Measurements from ENCODE around the gene VWA5B2.

Gene VWA5B2

DNA sequence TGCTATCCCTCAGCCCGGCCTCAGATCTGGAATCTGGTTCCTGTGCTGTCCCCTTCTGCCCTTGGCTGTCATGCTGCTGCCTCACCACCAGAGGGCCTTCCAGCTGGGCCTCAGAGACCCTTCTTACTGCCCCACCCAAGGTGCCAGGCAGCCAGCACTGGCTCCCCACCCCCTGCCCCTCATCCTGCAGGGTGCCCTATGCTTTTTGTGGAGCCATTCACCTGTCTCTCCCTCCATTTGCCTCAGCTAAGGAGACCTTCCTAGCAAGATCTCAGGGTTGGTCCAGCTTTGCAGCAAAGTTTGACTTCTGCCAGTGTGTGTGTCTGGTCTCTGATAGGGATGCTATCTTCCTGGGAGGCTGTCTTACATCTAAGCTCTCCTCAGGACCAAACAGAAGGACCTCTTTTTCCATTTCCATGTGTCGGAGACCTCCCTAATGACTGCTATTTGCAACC is 1.9 kb upstream of the VWA5B2 start:
- DNase-seq: no peak

DNA sequence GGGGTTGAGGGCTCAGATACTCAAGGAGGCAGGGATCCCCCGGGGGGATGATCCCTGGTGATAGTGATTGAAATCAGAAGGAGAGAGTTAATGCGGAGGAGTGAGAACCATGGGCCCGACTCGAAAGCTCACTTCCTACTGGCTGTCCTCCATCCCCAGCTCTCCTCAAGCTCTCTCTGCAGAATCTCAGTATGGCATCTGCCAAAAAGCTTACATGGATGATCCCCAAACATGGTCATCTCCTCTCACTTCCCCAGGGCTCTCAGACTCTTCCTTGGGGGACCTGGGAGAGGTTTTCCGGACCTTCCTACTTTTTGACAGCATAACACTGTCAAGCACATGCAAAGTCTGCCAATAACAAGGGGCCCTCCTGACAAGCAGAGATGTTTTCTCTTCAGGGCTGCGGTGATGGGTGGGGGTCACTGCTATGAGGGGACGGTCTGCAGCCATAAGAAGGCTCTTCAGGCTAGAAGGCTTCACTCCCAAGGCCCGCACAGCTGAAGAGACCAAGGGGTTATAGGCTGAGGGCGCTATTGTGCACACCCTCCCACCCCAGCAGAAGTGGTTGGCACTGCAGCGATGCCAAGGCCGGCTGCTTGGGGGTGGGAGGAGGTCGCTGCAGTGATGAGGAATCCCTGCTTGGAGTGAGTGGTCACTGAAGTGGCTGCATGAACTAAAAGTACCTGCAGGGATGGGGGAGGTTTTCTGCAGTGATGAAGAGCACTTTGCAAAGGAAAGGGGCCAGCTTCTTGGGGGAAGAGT is 828 bp upstream of the VWA5B2 start:
- no peak for DNase-seq

DNA sequence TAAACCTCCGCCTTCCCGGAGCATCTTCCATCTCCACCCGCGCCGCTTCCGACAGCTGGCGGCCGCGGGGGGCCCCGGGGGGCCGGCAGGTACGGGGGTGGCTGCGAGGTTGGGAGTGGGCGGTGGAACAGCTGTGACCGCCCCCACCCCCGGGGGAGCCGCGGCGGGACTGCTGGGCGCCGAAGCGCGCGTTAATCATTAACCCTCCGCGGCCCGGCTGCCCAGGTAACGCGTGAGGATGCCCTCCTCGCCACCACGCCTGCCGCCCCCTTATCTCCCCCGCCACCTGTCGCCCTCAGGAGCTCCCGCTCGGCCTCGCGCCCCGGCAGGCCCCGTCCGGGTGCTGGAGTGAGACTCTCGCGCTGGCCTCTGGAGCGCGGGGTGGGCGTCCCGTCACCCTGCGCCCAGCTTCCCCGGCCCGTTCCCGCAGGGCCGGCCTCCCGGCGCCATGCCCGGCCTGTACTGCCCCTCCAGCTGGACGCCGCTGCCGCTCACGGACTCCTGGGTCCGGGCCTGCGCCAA is 757 bp downstream of the VWA5B2 start:
- DNase-seq: no peak

DNA sequence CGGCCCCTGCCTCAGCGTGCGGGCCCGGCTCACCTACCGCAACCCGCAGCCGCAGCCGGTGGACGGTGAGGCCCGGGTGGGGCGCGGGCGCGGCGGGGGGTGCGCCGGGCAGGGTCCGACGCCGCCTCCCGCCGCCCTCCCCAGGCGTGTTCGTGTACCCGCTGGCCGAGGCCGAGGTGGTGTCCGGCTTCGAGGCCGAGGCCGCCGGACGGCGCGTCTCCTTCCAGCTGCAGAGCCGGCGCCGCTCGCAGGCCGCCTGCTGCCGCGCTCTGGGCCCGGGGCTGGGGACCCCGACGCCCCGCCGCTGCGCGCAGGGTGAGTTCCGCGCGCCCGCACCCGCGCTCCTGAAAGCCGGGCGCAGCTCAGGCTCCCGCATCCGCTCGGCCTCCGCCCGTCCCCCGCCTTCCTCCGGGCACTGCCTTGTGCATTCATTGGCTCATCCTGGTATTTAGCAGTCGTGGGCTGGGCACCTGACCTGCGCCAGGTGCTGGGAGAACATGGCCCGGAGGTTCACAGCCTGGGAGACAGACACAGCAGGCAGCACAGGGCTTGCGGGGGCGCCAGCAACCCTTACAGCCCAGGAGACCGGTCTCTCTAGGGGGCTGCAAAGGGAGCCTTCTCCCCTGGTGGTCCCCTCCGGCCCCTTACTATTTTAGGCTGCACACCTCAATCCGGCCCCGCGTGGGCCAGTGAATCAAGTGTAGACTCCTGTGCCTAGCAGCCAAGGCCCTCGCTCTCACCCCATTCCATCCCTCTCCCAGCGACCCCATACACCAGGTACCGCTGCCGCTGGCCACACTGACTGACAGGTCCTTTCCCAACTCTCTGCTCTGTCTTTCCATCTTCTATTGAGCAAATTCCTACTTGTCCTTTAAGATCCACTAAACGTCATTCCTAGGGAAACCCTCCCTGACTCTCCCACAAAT is 1.5 kb downstream of the VWA5B2 start:
- no peak for DNase-seq

DNA sequence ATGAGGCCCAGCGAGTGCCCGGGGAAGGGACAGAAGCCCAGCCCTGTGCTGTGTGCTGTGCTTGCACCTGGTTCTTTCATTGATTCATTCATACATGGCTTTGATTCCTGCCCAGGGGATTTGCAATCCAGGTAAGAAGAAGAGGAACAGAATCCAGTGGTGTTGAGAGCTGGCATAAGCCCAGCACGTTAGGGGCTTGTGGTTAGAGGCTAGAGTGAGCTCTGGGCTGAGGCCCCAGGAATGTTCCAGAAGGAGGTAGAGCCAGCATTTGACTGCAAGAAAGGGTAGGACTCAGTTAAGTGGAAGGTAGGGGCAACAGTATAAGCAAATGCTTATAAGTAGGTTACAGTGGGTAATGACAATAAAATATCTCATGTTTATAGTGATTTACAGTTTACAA is 2.3 kb downstream of the VWA5B2 start:
- no peak for DNase-seq

DNA sequence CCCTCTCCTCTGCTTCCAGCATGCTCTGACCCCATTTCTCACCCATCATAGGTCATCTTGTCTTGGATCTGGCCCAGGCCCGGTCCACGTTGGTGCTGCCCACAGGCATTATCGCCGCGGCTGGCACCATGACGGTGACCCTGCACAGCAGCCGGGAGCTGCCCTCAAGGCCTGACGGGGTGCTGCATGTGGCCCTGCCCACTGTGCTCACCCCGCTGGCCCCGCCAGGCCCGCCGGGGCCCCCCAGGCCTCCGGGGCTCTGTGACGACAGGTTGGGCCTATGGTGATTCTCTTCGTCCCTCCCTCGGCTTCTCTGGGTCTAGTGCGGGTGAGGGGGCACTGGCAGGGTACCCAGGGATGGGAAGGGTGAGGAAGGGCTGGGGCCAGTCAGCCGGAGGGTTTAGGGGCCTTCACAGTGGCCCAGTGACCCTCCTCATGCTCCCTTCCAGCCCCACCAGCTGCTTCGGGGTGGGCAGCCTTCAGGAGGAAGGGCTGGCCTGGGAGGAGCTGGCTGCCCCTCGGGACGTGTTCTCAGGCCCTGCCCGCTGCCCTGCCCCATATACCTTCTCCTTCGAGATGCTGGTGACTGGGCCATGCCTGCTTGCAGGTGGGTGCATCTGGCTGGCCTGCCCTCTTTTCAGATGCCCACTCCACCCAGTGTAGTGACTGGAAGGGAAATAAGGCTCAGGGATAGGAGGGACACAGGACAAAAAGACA is 3.9 kb downstream of the VWA5B2 start:
- no peak for DNase-seq

DNA sequence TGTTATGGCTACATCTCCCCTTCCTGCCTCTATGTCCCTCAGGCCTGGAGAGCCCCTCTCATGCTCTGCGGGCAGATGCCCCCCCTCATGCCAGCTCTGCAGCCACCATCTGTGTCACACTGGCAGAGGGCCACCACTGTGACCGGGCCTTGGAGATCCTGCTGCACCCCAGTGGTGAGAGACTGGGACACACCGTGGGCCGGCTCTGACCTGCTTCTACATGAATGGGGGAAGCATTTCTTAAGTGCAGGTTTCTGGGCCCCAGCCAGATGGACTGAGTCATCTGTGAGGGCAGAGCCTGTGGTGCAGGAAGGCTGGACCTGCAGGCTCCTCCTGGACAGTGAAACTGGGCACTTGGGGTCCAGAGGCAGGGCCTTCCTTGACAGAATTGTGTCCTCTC is 4.8 kb downstream of the VWA5B2 start:
- DNase-seq: no peak

DNA sequence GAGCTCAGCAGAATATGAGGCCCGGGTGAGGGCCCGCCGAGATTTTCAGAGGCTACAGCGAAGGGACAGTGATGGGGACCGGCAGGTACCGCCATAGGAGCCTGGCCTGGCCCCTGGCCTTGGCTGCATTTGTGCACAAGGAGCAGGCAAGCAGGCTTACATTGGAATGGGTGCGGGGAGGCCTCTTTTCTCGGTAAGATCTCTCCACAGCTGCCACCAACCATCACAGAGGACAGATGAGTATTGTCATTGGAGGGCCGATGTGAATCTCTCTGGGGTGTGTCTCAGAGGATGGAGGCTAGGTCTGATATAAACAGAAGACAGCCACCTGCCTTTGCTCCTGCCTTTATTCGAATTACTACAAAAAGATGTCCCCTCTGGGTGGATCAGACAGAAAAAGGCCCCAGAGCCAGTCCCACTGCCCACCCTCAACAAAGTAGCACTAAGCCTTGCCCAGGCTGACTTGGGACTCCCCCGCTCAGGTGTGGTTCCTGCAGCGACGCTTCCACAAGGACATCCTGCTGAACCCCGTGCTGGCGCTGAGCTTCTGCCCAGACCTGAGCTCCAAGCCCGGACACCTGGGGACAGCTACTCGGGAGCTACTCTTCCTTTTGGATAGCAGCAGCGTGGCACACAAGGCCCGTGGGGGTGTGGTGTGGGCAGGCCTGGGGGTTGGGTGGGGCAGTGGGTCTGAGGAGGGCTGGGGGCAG is 5.4 kb downstream of the VWA5B2 start:
- DNase-seq: no peak

DNA sequence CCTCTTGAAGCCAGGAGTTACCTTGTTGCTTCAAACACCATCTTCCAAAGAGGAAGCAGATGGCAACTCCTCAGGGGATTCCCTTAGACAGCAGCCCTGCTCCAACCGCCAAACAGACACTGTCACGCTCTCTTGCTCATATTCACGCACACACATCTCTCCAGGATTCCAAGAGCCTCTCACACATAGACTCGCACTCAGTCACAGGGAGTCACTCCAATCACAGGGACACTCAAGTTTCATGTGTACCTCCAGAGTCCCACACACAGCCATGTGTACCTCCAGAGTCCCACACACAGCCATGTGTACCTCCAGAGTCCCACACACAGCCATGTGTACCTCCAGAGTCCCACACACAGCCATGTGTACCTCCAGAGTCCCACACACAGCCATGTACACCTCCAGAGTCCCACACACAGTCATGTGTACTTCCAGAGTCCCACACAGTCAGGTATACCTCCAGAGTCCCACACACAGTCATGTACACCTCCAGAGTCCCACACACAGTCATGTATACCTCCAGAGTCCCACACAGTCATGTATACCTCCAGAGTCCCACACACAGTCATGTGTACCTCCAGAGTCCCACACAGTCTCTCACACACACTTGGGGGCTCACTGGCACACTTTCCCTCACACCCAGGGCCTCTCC is 6.1 kb downstream of the VWA5B2 start:
- no peak for DNase-seq

DNA sequence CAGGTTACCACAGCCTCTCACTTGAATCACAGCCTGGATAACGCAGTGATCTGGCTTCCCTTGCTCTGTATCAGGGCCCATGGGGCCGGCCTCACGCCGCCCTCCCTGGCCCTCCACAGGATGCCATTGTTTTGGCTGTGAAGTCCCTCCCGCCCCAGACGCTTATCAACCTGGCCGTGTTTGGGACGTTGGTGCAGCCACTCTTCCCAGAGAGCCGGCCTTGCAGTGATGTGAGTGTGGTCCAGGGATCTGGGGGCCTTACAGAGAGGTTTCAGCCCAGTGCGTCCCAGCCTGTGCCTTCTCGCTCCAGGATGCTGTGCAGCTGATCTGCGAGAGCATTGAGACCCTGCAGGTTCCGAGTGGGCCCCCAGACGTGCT is 6.6 kb downstream of the VWA5B2 start:
- no peak for DNase-seq

DNA sequence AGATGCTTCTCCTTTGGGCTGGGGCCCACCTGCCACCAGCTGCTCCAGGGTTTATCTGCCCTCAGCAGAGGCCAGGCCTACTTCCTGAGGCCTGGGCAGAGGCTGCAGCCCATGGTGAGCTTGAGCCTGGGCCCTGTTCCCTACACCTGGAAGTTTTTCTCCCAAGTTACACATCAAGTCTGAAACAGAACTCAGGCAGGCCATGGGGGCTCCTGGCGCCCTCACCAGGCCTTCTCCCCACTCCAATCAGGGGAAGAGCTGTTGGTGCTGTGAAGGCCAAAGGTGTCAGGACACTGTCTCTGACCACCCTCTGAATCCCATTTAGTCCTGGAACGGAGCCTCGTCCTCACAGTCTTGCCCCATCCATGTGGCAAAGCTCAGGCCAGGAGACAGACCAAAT is 7.3 kb downstream of the VWA5B2 start:
- DNase-seq: no peak

DNA sequence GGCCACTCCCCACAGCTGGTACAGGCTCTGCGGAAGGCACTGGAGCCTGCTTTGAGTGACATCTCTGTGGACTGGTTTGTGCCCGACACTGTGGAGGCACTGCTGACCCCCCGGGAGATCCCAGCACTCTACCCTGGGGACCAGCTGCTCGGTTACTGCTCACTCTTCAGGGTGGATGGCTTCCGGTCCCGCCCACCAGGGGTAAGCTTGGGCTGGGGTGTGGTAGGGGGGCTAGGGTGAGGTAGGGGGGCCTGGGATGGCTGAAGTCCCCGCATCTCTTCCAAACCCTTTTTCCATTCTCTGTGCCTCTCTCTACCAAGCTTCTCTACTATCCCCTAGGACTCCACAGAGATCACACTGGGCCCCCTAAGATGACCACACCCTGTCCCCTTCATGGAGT is 7.8 kb downstream of the VWA5B2 start:
- no peak for DNase-seq

DNA sequence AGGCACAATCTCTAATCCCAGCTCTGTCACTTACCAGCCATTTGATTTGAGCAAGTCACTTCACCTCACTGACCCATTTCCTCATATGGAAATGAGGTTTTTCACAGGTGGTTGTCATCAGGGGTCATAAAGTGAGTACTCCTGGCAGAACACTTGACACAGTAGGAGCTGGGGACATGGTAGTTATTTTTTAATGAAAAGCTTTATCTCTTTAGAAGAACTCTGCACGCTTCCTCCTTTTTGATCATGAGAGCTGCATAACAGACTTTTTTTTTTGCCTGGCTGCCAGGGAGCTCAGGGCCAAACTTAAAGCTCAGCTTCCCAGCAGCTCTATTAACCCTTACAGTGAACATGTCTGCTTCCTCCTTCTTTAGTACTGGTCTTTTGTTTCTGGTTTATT is 8.4 kb downstream of the VWA5B2 start:
- DNase-seq: no peak

DNA sequence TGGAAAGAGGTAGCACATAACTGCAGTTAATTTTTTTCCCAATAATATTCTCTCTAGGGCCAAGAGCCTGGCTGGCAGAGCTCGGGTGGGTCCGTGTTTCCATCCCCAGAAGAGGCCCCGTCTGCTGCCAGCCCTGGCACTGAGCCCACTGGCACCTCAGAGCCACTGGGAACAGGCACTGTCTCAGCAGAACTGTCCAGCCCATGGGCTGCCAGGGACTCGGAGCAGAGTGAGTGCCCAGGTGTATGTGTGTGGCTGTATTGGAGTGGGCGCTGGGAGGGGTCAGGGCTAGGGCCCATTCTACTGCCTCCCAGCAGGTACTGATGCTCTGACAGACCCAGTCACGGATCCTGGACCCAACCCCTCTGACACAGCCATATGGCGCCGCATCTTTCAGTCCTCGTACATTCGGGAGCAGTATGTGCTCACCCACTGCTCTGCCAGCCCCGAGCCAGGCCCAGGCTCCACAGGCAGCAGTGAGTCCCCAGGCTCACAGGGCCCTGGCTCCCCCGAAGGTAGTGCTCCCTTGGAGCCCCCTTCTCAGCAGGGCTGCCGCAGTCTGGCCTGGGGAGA is 8.9 kb downstream of the VWA5B2 start:
- no peak for DNase-seq

DNA sequence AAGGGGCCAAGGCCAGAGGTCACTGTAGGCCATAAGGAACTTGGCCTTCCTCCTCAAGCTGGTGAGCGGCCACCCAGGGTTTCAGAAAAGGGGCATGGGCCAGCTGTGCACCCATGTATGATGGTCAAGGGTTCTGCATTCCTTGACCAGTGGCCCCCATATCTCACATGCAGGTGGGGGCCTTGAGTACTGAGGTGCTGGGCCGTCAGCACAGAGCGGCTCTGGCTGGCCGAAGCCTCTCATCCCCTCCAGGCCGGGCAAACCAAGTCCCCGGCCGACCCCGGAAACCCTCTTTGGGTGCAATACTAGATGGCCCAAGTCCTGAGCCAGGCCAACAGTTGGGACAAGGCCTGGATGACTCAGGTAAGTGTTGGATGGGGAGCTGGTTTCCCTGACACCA is 9.8 kb downstream of the VWA5B2 start:
- DNase-seq: no peak

DNA sequence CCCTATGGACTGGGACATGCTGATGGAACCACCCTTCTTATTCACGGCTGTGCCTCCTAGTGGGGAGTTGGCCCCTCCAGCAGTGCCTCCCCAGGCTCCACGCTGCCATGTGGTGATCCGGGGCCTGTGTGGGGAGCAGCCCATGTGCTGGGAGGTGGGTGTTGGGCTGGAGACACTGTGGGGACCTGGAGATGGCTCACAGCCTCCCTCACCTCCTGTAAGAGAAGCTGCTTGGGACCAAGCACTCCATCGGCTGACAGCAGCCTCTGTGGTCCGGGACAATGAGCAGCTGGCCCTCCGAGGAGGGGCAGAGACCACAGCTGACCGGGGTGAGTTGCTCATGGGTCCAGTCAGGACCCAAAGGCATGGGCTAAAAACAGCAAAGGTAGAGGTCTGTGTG is 10.3 kb downstream of the VWA5B2 start:
- DNase-seq: no peak

DNA sequence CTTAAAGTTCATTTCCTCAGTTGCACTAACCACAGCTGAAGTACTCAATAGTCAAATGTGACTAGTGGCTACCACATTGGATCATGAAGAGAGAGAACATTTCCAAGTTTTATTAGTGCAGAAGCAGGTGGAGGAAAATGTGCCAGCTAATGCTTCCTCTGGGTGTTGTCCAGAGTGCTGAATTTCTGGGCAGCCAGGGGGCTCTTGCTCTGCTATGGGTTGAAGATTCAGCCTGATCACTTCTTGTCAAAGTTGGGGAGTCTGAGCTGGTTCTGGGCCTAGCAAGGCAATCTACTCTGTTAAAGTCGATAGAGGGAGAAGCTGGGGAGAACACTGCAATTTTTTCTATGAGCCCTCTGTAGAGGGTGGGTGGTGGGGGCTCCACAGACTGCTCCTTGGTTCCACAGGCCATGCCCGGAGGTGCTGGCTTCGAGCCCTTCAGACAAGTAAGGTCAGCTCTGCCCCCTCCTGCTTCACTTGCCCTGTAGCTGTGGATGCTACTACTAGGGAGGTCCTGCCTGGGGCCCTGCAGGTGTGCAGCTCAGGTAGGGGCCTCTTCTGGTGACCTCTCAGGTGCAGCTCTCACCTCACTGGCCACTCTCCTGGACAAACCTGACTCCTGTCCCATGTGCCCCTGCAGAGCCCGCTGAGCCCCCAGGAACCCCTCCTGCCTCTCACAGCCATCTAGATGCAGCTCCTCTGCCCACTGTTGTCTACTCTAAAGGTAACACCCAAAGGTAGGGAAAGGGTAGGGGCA is 11.2 kb downstream of the VWA5B2 start:
- no peak for DNase-seq

DNA sequence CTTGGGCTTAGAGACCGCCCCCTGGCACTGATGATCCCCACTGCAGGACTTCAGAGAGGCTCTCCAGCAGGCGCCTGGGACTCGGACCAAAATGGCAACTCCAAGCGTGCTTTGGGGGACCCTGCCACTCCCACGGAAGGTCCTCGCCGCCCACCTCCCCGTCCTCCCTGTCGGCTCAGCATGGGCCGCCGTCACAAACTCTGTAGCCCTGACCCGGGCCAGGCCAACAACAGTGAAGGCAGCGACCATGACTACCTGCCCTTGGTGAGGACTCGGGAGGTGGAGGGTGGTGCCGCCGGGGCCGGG is 11.7 kb downstream of the VWA5B2 start:
- no peak for DNase-seq

DNA sequence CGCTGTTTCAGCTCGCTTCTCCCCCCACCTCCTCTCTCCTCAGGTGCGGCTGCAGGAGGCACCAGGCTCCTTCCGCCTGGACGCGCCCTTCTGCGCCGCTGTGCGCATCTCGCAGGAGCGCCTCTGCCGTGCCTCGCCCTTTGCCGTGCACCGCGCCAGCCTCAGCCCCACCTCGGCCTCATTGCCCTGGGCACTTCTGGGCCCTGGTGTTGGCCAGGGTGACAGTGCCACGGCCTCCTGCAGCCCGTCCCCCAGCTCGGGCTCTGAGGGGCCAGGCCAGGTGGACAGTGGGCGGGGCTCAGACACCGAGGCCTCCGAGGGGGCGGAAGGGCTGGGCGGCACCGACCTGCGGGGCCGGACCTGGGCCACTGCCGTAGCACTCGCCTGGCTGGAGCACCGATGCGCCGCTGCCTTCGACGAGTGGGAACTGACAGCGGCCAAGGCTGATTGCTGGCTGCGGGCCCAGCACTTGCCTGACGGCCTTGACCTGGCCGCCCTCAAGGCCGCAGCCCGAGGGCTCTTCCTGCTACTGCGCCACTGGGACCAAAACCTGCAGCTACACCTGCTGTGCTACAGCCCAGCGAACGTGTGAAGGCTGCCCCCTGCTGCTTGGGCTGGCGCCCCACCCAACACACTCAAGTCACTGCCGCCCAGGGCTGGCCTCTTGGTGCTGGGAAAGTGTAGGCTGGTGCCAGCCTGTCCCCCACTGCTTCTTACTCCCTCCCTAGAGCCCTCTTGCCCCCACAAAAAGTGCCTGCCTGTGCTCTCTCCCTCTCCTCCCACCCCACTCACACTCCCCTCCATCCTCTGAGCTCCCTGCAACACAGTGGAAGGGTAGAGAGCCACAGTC is 12.3 kb downstream of the VWA5B2 start:
- no peak for DNase-seq

DNA sequence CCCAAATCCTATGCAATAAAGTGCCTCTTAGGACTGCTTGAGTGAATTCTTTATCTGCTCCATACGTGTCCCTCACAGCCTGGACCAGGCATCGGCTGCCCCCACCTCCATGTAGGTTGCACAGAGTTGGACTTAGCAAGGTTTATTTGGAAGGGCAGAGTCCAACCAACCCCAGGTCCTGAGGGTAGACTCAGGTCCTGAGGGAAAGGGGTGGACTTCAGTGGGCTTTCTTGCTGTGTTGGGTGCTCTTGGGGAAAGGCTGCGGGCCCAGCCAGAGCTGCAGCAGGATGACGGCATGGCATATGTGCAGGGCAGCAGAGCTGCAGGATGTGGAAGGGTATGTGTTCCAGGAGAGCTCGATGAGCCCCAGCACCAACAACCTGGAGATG is 12.9 kb downstream of the VWA5B2 start:
- DNase-seq: no peak
